Fibroblast of skin of abdomen (primary cell): ENCODE results near the gene ALPI. TPM values are rescaled to one million over a fixed set of nuclear protein-coding genes. Genes with fewer than 3 reads are reported as not detected.
"Not testable (repeated sequence)": the region's sequence is repeated elsewhere in the genome, so short reads cannot be mapped to it uniquely, and the experiment has no call there.

Source experiments
- DNase-seq: peaks from one replicate; pipeline ENCODE4 v3.0.0-alpha.2; 2013
- polyA plus RNA-seq, 2 experiments: library from polyadenylated mRNA; unstranded; fragments of 120-200 nt; gene quantifications; one replicate each; pipeline ENCODE4 v1.2.1, GENCODE V29; 2013; ENCODE audit not compliant: insufficient read length in 2 of 2

The ALPI gene
- polyA plus RNA-seq (2013, experiment 1 of 2; ENCODE audit: insufficient read length) = not detected
- not detected for polyA plus RNA-seq (2013, experiment 2 of 2; ENCODE audit: insufficient read length)

DNA sequence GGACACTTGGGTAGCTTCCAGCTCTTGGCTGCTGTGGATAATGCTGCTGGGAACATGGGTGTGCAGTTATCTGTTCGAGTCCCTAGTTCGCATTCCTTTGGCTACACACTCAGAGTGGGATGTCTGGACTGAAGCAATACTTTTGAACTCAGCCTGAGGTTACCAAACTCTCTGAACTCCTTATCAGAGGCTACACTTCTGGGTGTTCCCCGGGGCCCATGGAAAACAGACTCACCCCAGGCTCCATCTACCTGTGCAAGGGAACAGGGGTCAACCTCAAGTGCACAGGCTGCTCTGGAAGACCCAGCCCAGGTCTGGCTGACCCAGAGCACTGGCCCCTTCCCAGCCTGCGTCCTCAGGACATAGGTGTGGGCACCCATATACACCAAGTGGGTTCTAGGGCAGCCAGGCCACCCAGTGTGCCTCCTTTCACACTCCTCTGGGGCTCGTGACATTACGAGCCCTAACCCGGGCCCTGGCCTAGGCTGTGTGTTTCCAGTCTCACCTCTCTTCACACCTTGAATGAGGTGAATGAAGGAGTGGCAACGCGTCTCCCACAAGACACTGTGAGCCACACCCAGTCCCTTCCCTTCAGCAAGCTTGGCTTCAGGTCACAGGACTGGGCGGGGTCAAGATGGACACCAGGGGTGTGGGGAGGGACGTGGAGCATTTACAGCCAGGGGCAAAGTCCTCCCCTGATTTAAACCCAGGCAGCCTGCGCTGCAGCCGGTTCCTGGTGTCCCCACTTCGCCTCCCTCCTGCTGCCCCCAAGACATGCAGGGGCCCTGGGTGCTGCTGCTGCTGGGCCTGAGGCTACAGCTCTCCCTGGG lies at the start of gene ALPI:
Gene ALPI, plus strand, starts transcription at position 728 of the 830 bp plus-strand sequence. Its CDS starts 47 bp downstream, at position 775.
- no peak for DNase-seq

DNA sequence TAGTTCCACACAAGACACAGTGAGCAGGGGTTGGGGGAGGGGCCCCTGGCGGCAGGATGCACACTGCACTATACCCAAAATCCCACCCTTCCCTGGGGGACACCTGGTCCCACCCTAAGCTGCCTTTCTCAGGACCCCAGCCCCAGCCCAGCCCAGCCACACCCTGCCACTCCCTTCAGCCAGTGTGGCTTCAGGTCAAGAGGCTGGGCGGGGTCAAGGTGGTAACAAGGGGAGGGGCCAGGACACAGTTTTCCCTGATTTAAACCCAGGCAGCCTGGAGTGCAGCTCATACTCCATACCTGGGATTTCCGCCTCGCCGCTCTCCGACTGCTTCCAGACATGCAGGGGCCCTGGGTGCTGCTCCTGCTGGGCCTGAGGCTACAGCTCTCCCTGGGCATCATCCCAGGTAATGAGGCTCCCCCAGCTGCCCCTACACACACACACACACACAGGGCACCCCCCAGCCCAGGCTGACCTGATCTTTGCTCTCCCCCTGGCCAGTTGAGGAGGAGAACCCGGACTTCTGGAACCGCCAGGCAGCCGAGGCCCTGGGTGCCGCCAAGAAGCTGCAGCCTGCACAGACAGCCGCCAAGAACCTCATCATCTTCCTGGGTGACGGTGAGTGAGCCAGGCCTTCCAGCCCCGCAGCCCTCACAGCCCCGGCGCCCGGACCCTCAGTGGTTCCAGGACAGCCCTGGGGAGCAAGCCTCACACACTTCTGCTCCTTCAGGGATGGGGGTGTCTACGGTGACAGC lies 49.2 kb upstream of the ALPI start, which contains the start of gene ALPG:
Gene ALPG, plus strand, starts transcription at position 289 of the 755 bp plus-strand sequence. Its CDS starts 51 bp downstream, at position 340.
- no peak for DNase-seq

DNA sequence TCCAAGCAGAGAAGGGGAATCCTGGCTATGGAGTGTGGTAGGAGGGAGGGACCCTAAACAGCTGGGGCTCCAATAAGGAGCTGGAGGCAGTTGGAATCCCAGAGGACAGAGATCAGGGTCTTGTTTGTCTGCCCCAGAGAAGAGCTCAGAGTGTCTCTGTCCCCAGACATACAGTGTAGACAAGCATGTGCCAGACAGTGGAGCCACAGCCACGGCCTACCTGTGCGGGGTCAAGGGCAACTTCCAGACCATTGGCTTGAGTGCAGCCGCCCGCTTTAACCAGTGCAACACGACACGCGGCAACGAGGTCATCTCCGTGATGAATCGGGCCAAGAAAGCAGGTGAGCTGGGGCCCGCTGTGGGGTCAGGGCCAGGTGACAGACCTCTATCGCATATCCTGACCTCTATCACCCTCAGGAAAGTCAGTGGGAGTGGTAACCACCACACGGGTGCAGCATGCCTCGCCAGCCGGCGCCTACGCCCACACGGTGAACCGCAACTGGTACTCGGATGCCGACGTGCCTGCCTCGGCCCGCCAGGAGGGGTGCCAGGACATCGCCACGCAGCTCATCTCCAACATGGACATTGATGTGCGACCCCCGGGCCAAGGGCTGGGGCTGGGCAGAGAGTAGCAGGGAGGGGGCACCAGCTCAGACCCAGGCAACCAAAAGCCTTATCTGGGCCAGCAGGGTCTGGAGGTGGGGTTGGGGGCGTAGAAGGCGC lies 48.4 kb upstream of the ALPI start:
- not testable (repeated sequence) for DNase-seq

DNA sequence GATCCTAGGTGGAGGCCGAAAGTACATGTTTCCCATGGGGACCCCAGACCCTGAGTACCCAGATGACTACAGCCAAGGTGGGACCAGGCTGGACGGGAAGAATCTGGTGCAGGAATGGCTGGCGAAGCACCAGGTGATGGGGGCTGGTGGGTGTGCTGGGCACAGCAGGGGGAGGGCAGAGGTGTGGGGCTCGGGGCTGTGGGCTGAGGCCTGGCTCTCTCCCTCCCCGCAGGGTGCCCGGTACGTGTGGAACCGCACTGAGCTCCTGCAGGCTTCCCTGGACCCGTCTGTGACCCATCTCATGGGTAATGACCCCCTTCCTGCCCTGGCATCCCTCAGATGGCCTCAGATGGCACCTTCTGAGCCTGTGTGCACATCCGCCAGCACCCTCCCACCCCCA lies 47.7 kb upstream of the ALPI start:
- DNase-seq = not testable (repeated sequence)

DNA sequence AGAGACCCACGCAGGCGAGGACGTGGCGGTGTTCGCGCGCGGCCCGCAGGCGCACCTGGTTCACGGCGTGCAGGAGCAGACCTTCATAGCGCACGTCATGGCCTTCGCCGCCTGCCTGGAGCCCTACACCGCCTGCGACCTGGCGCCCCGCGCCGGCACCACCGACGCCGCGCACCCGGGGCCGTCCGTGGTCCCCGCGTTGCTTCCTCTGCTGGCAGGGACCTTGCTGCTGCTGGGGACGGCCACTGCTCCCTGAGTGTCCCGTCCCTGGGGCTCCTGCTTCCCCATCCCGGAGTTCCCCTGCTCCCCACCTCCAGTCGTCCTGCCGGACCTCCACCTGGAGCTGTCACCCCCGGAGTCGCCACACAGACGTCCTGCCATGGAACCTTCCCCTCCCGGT lies 46.3 kb upstream of the ALPI start:
- DNase-seq = not testable (repeated sequence)

DNA sequence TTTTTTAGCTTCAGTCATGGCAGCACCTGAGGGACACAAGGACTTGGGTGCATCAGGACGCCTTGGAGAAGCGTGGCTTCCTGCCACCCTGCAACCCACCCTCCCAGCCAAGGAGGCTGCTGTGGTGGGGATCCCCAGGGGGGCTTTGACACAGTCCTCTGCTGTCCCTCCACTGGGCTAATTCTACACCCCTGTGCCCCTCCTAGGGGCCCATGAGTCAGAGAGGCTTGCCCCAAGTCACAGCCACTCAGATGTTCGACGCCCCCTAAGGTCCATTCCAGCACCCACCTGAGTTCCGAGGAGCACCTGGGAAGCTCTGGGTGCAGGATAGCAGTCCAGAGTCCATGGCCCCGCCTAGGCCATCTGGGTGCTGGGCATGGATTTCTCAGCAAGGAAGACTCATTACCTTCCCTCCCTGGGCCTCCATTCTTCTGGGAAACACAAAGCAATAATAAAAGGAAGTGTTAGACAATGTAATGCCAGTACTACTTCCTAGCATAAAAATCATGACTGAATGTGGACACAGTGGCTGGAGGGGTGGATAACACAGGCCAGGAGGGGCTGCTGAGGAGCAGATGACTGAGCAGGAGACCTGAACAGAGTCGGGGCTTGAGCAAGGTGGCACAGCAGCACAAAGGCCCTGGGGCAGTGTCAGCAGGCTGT lies 45.6 kb upstream of the ALPI start:
- DNase-seq = no peak

DNA sequence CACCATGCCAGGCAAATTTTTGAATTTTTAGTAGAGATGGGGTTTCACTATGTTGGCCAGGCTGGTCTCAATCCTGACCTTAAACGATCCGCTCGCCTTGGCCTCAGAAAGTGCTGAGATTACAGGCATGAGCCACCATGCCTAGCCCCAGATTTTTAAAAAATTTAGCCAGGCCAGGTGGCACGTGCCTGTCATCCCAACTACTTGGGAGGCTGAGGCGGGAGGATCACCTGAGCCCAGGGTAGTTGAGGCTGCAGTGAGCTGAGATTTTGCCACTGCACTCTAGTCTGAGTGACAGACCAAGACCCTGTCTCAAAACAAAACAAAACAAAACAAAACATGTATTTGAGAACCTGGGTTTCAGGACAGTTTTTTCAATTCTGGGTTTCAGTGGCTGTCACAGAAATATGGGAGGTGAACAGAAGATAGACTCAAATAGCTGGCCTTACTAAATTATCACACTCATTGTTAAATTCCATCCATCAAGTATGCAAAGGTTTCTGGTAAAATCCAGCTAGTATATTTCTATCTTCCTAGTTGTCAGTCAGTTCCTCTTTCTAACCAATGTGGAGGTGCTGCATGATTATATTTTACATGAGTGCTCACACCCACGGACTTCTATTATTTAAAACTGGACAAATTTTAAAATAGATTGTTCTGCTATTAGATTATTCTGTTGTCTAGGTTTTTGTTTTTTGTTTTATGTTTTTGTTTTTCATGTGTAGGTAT lies 43.9 kb upstream of the ALPI start:
- no peak for DNase-seq

DNA sequence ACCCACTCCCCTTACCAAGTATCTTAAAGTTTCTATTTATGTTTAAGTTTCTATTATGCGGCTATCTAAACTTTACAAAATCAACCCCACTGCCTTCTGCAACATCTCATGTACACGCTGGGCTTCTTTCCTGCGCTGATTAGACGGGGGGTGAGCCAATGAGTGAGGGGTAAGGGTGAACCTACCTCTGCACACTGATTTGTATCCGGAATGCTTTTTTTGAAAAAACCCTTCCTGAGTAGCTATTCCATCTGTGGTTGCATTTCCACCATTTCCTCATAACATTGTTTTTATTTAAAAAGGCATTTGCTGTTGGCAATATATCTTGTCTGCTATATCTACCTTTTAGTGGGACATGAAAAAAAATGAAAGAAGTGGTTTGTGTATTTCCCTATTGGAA lies 43.0 kb upstream of the ALPI start:
- DNase-seq = no peak

DNA sequence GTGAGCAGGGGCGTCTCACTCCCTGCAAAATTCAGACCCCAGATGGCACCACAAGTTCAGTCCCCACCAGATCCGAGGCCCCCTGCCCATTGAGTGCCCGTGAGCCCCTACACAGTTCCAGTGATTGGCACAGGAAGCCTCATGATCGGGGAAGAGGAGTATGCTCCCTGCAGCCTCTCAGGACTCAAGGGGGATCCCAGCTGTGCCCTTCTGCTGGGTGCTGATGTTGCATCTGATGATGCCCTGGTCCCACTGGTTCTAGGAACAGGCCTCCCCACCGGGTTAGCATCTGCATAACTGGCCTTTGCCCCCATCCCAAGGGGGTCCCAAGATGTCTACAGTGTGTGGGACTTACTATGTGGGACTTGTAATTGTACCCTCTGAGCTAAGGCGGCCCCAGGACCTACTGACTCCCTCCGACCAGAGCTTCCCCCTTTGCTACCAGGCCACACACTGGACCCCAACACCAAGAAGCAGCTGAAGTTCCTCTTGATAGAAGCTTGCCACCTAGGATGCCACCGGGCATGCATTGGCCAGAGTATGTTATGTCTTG lies 40.7 kb upstream of the ALPI start:
- no peak for DNase-seq

DNA sequence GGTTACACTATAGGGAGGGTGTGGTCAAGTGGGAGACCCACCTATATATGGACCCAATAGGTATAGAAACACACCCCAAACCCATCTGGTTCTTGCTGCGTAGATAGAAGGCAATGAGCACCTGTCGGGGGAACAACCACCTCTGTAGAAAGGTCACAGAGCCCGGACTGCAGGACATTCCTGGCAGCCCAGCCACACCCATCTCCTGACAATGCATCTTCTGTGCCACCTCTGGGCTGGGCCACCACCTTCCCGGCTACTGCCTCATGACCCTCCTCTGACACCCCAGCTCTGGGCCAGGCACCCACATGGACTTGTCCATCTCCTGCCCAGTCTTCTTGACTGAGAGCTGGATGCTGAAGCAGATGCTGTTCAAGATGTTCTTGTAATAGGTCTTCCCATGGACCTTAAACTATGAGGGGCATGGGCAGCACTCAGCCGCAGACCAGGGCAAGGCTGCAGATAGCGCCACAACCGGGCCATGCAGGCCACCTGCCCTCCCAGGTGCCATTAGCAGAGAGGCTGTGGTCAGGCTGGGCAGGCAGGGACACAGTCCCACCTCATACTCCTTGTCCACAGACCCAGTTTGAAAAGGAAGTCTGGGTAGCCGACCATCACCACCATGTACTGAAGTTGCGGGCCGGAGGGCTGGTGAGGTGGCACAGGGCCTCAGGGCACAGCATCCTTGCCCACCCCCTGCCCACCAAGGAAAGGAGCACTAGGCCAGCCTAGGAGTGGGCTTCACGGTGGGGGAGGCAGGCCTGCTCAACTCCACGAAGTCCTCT lies 40.0 kb upstream of the ALPI start:
- DNase-seq = no peak

DNA sequence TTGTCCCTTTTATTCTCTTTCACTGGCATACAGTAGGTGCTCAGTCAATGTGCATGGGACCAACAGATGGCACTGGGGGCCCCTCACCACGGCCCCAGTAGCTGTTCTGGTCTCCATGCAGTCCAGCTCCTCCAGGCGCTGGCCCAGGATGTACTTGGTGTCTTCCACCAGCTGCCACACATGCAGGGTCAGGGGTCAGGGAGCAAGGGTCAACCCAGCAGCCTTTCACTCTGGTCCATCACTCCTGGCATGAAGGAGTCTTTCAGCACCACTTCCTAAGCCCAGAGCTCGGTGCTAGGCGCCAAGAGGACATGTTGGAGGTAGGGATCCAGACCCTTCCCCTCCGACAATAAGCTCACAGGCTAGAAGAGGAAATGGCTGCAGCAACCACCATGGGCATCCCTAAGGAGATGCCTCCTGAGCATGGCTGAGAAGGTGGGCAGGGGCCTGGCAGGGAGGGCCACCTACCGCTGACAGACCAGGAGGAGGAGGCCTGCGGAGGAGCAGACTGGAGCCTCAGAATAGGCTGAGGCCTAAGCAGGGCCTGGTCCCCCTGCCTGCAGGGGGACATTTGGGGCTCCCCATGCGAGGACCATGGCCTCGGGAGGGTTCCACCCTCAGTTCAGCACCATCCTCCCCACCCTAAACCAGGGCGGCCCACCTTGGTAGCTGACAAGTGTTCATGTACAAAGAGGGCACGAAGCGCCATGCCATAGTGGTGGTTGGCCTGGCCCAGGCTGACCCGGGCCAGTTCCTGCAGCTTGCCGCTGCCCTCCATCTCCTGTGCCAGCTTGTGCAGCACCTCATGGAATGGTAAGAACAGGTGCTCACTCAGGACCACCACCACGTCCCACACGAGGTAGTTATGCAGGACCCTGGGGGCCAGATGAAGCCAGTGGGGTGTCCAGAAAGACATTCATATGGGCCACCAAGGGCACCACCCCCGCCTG lies 39.2 kb upstream of the ALPI start:
- DNase-seq = no peak

DNA sequence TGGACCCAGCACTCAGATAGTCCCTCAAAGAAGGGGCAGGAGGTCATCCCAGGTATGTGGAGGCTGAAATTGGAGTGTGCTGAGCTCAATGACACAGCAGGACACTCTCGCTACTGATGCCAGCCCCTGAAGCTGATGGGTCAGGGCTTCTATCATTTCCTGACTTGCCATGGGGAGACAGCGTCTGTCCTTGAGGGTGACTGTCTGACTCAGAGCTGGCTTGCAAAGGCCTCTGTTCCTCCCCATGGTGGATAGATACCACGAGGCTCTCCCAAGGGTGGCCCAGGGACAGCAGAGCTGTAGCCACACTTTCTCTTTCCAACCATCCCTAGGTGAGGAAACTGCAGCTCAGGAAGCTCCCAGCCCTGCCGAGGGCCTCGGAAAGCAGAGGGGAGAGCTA lies 38.5 kb upstream of the ALPI start:
- no peak for DNase-seq

DNA sequence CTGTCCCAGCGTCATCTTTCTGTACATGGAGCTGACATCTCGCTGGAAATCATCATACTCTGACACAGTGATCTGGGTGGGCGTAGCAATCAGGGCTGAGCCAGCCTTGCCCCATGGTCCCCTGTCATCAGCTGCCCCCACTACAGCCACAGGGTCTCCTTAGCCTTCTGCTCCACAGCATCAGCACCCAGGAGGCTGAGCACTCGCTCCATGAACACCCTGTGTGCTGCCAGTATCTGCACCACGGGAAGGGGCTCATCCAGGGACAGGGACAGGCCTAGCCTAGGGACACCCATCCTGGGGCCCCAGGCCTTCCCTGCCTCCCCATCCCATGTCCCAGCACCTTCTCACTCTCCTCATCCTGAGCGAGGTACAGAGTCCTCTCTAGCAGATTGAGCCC lies 37.9 kb upstream of the ALPI start:
- DNase-seq = no peak

DNA sequence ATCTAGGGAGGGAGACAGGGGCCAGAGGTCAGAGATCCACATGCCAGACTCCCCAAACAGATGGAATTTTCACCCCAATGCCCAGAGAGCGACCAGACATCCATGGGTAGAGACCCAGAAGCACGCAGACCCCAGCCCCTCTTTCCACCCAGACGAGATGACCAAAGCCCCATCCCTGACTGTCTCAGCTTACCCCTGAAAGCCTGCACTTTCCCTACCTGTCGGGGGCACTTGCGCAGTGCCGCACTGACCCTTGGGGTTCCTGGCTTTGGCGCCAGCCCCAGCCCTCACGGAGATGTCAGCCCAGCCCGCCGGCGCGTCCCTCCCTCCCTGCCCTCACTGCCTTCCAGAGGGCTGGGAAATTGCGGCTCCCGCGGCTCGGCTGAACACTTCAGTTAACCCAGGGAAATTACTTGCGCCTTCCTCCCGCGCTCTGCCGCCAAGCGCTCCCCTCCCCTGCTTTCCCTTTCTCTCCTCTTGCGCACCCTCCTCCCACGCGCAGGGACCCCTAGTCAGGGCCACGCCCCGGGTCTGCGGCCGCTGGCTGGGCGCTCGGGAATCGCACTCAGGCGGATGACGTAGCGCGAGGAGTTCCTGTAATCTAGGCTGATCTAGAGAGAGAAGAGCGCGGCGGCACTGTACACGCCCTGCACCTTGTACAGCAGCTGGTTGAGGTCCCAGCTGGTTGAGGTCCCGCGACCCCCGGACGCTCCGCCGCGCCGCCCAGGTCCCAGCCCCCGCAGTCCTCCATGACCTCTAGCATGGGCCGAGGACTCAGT lies 37.3 kb upstream of the ALPI start:
- DNase-seq = no peak

DNA sequence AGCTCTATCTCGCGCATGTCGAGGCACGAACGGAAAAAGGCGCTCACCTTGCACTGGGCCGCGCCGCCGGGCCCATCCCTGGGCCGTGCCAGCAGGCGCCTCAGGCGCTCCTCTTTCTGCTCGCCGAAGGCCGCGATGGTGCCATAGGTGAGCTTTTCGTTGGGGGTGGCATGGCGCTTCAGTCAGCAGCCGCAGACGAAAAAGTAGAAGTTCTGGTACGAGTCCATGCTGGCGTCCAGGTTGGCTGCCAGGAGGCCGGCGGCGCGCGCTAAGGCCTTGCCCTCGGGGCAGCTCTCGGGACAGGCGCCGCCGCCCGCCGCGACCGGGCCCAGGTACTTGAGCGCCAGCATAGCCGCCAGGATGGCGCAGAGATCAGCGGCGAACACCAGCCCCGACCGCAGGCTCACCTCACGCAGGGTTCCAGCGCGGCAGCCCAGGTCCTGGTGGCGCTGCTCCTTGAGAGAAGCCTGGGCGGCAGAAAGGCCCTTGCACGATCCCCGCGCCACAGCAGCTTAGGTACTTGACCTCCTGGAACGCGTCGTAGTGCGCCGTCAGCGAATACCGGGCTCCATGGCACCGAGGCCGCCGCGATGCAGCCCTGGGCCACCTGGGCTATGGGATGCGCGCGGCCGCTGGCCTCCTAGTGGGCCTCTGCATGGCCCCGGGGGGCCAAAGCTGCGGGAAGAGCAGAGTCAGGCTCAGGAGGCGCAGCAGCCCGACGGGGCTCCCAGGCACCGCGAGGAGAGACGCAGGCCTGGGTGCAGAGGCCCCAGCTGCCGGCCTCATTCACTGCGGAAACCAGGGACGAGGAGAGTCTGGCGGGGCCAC lies 36.5 kb upstream of the ALPI start:
- no peak for DNase-seq

DNA sequence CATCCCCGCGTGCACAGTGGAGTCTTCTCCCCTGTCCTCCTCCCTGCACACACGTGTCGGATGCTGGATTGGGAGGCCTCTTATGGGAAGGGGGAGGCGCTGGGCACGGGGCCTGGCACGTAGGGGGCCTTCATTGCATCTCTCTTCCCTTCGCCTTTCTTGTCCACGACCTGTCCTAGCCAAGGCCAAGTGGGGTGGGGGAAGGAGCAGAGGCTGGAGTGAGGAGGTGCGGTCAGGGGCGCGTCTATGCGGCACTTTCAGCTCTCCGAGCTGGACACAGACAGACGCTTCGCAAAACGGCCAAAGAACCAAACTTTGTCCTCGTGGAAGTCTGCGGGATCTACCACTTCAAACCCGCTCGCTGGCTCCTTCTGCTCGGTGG lies 35.9 kb upstream of the ALPI start:
- DNase-seq = no peak

DNA sequence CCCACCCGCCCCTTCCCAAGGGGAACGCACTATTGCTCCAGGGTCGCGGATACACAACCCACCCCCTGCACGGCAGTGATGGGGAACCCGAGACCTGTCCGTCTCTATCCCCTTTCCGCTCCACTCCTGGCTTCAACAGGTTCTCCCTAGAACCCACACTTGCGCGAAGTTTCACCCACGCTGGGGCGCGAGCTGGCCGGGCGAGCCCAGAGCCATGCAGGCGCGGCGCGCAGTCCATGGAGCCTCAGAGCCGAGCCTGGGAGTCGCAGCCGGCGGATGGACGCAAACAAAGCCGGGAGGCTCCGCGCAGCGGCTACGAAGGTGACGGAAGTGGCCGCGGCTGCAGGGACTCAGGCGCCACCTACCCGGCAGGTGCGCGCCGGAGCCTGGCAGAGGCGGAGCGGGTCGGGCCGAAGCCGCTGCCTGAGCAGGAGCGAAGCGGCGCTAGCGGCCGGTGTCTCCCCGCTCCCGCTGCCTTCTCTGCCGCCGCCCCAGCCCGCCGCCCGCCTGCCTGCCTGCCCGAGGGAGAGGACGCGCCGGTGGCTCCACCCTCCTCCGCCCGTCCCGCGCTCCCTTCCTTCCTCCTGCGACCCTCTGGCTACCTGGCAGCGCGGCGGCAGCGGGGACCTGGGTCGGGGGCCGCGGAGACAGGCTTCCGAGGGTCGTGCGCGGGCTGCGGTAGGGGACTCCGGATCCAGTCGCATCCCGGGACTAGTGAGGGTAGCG lies 35.3 kb upstream of the ALPI start:
- DNase-seq = no peak
